Fibroblast of skin of left biceps (primary cell): ENCODE measurements around the gene CDC42BPB.

ENCODE experiments used
- DNase-seq, 2 experiments: peaks; one replicate each; pipeline ENCODE4 v3.0.0-alpha.2; 2013; ENCODE audit warnings: low read depth in 2 of 2

Gene CDC42BPB

GRCh38 chr14:102966681-102967505 is 90.5 kb downstream of the CDC42BPB start:
- no peak for DNase-seq

GRCh38 chr14:102965971-102966655 is 91.2 kb downstream of the CDC42BPB start:
- DNase-seq = no peak

GRCh38 chr14:102965282-102965681 is 92.1 kb downstream of the CDC42BPB start:
- DNase-seq = no peak

GRCh38 chr14:102964152-102964730 is 93.1 kb downstream of the CDC42BPB start:
- DNase-seq = no peak

GRCh38 chr14:102962111-102962627 is 95.2 kb downstream of the CDC42BPB start:
- DNase-seq = no peak

GRCh38 chr14:102958461-102958860 is 98.9 kb downstream of the CDC42BPB start:
- DNase-seq = no peak

GRCh38 chr14:102957222-102957621 is 100.1 kb downstream of the CDC42BPB start:
- no peak for DNase-seq

GRCh38 chr14:102955636-102956408 is 101.5 kb downstream of the CDC42BPB start:
- DNase-seq = no peak

GRCh38 chr14:102954081-102954789 is 103.1 kb downstream of the CDC42BPB start:
- no peak for DNase-seq

- DNase-seq = no peak
Observed at GRCh38 chr14:102953100-102953499, 104.2 kb downstream of the CDC42BPB start.

GRCh38 chr14:102952276-102952675 is 105.1 kb downstream of the CDC42BPB start:
- DNase-seq = no peak

GRCh38 chr14:102951799-102952198 is 105.5 kb downstream of the CDC42BPB start:
- DNase-seq = peak; percentile 59

GRCh38 chr14:102951034-102951433 is 106.3 kb downstream of the CDC42BPB start:
- DNase-seq = no peak

GRCh38 chr14:102949801-102950451 is 107.4 kb downstream of the CDC42BPB start:
- no peak for DNase-seq

- DNase-seq = peak in 1 of 2 experiments; percentile 12
Observed at GRCh38 chr14:102949062-102949800, 108.1 kb downstream of the CDC42BPB start.

- no peak for DNase-seq
Observed at GRCh38 chr14:102948698-102949061, 108.7 kb downstream of the CDC42BPB start.

GRCh38 chr14:102947321-102948103 is 109.8 kb downstream of the CDC42BPB start:
- DNase-seq = no peak

- DNase-seq = peak in 1 of 2 experiments; percentile 26
Observed at GRCh38 chr14:102945346-102946130, 111.8 kb downstream of the CDC42BPB start.
